Bronchial epithelial cell (primary cell): ENCODE measurements around the gene GFER. TPM values are rescaled to one million over a fixed set of nuclear protein-coding genes. Genes with fewer than 3 reads are reported as not detected.

ENCODE experiments used
- DNase-seq: peaks from one replicate; pipeline ENCODE4 v3.0.0-alpha.2; 2010; ENCODE audit warnings: low read depth
- FAIRE-seq: peaks from 2 replicates; lab custom pipeline; 2011; peaks lifted over from hg19 to GRCh38; lab: Jason Lieb, UNC
- H3K27me3 ChIP-seq: 2 replicates; pipeline ENCODE4 v1.5.1; 2011; ENCODE audit warnings: low read length; ENCODE audit not compliant: control insufficient read depth, insufficient read depth
- H3K36me3 ChIP-seq: 2 replicates; pipeline ENCODE4 v1.5.1; 2011; ENCODE audit warnings: low read length; ENCODE audit not compliant: control insufficient read depth, insufficient read depth
- H3K4me3 ChIP-seq: 2 replicates; pipeline ENCODE4 v1.5.1; 2011; ENCODE audit warnings: mild to moderate bottlenecking, low read depth, low read length, control low read depth
- total RNA-seq: library from RNA; depleted of rRNA; stranded (reverse); fragments of >200 nt; gene quantifications from 2 replicates; pipeline ENCODE4 v1.2.1, GENCODE V29; 2014
- TF ChIP-seq, protein P1 (sequence below): IDR thresholded peaks from 2 replicates; pipeline ENCODE4 v1.5.1; 2011; ENCODE audit warnings: mild to moderate bottlenecking, moderate library complexity, low read length, control low read depth, inconsistent platforms; ENCODE audit not compliant: insufficient read depth, severe bottlenecking

The GFER gene
- total RNA-seq, 1 donor from 2014 or later, result 16.1 TPM

DNA sequence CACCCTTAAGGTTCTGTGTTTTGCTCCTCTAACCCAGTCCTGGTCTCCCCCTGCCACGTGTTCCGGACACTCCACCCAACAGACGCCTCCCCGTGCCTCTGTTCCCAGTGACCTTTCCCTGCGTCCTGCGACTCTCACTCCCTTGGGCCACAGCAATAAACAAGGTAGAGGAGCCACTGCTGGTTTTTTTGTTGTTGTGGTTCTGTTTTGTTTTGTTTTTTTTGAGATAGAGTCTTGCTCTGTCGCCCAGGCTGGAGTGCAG, 31.9 kb downstream of the GFER start:
- DNase-seq, result no peak
- H3K4me3 ChIP-seq, result no peak overlapping the region
- H3K36me3 ChIP-seq, result no peaks in the 10 kb centered on the region
- peaks cover 11% of the 10 kb centered on the region for H3K27me3 ChIP-seq
- no peak for FAIRE-seq
- TF ChIP-seq, protein P1, sequence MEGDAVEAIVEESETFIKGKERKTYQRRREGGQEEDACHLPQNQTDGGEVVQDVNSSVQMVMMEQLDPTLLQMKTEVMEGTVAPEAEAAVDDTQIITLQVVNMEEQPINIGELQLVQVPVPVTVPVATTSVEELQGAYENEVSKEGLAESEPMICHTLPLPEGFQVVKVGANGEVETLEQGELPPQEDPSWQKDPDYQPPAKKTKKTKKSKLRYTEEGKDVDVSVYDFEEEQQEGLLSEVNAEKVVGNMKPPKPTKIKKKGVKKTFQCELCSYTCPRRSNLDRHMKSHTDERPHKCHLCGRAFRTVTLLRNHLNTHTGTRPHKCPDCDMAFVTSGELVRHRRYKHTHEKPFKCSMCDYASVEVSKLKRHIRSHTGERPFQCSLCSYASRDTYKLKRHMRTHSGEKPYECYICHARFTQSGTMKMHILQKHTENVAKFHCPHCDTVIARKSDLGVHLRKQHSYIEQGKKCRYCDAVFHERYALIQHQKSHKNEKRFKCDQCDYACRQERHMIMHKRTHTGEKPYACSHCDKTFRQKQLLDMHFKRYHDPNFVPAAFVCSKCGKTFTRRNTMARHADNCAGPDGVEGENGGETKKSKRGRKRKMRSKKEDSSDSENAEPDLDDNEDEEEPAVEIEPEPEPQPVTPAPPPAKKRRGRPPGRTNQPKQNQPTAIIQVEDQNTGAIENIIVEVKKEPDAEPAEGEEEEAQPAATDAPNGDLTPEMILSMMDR, result no peak

DNA sequence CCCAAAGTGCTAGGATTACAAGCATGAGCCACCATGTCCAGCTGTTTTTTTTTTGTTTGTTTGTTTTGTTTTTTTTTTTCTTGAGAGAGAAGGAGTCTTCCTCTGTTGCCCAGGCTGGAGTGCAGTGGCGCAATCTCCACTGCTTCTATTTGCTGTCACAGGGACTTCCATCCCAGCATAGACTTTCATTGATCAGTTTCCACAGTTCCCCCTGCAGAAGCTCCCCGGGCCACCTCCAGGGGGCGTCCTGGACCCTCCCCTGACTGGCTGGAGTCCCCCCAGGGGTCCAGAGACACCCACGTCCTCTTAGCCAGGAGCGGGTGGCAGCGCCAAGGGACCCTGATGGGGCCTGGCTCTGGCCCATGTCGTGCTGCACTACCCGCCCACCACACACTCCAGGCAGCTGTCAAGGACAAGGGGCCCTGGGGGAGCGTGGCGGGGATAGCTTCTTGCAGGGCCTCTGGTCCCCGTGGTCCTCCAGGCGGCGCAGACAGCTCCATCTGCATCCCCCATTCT, 32.5 kb downstream of the GFER start:
- H3K4me3 ChIP-seq, result no peak overlapping the region
- FAIRE-seq (no peak), DNase-seq (no peak)
- H3K27me3 ChIP-seq, result peaks cover 11% of the 10 kb centered on the region
- TF ChIP-seq, protein P1, result peak; percentile 29
- H3K36me3 ChIP-seq, result no peaks in the 10 kb centered on the region

- H3K4me3 ChIP-seq, result no peak within 1 kb of the TSS
- H3K27me3 ChIP-seq, result peaks cover 11% of the 10 kb centered on the region
- FAIRE-seq, result no peak
- no peak for DNase-seq
- H3K36me3 ChIP-seq, result no peaks in the 10 kb centered on the region
- TF ChIP-seq, protein P1, result no peak
Observed at GRCh38 chr16:2019518-2019920, 35.5 kb downstream of the GFER start, which contains the start of gene NPW. Gene NPW (plus strand): TSS chr16:2019785.

GRCh38 chr16:2019921-2020831, 36.2 kb downstream of the GFER start:
- H3K36me3 ChIP-seq, result no peaks in the 10 kb centered on the region
- no peak overlapping the region for H3K4me3 ChIP-seq
- H3K27me3 ChIP-seq, result peaks cover 11% of the 10 kb centered on the region
- DNase-seq (no peak), FAIRE-seq (no peak)
- TF ChIP-seq, protein P1, result no peak

GRCh38 chr16:2022723-2023091, 38.7 kb downstream of the GFER start:
- FAIRE-seq, result no peak
- H3K4me3 ChIP-seq, result peak overlapping the region; percentile 14
- TF ChIP-seq, protein P1, result no peak

More at GRCh38 chr16:2022723-2023091, 38.7 kb downstream of the GFER start:
- Histone ChIP-seq H3K27me3 (peaks cover 11% of the 10 kb centered on the region), H3K36me3 (no peaks in the 10 kb centered on the region)
- DNase-seq, result no peak
